Medulla oblongata (tissue), 1 donor: Measurements from ENCODE around the gene RNH1.
A peak's percentile ranks its signal among the peaks of the same experiment; 100 is the strongest.

Source experiments
- DNase-seq: peaks from one replicate; pipeline ENCODE4 v3.0.0-alpha.2; 2015; ENCODE audit errors: extremely low spot score

Gene RNH1

GRCh38 chr11:537622-538430, 30.8 kb upstream of the RNH1 start:
- DNase-seq, result no peak

GRCh38 chr11:536841-537621, 30.0 kb upstream of the RNH1 start, which contains the start of gene LRRC56:
Gene LRRC56 (plus strand): TSS chr11:537527. CDS start chr11:540685, 3,158 bp downstream.
- DNase-seq, result no peak

GRCh38 chr11:535519-536454, 28.7 kb upstream of the RNH1 start, which contains the start of gene HRAS:
Gene HRAS (minus strand): TSS chr11:535576.
- peak; percentile 97 for DNase-seq

- no peak for DNase-seq
Observed at GRCh38 chr11:535210-535518, 28.1 kb upstream of the RNH1 start.

- DNase-seq, result no peak
Observed at GRCh38 chr11:534396-535209, 27.6 kb upstream of the RNH1 start.

GRCh38 chr11:533586-534395, 26.7 kb upstream of the RNH1 start:
- no peak for DNase-seq

- no peak for DNase-seq
Observed at GRCh38 chr11:532986-533585, 26.0 kb upstream of the RNH1 start.

GRCh38 chr11:532527-532985, 25.5 kb upstream of the RNH1 start:
- DNase-seq, result no peak

GRCh38 chr11:531919-532526, 25.0 kb upstream of the RNH1 start:
- DNase-seq, result no peak

GRCh38 chr11:530960-531831, 24.2 kb upstream of the RNH1 start:
- DNase-seq, result no peak

- no peak for DNase-seq
Observed at GRCh38 chr11:529728-530411, 22.8 kb upstream of the RNH1 start.

- DNase-seq, result no peak
Observed at GRCh38 chr11:528815-529727, 22.0 kb upstream of the RNH1 start.

- no peak for DNase-seq
Observed at GRCh38 chr11:528166-528814, 21.2 kb upstream of the RNH1 start.

- DNase-seq, result no peak
Observed at GRCh38 chr11:526192-526591, 19.1 kb upstream of the RNH1 start.

- no peak for DNase-seq
Observed at GRCh38 chr11:521177-521688, 14.2 kb upstream of the RNH1 start.
